ENCODE results near the gene SRPK2. TPM values are rescaled to one million over a fixed set of nuclear protein-coding genes. Genes with fewer than 3 reads are reported as not detected.
A peak's percentile ranks its signal among the peaks of the same experiment; 100 is the strongest.

The SRPK2 gene
- total RNA-seq, 1 donor from 2014 or later, result 56.4 TPM

DNA sequence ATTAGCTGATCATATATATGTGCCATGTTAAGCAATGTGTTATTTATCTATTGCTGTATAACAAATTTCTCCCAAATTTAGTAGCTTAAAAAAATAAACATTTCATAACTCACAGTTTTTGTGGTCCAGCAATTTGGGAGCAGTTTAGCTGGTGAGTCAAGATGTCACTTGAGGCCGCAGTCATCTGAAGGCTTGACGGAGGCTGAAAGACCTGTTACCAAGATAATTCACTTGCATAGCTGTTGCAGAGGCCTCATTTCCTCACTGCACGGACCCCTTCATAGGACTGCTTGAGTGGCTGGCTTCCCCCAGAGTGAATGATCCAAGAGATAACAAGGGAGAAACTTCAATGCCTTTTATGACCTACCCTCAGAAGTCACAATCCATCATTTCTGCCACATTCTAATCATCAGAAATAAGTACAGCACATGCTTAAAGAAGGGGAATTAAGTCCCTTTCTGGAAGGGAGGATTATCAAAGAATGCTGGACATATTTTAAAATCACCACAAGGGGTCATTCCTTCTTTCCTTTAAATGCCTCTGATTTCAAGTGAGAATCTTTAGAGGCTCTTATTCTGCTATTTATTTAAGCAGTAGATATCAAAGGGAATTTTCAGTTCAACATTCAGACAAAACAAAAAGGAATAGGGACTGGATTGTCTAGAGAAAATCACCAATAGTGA, 10.5 kb upstream of the SRPK2 start:
- no peaks in the 10 kb centered on the region for H3K36me3 Mint-ChIP-seq (ENCODE audit: low read depth)
- intact Hi-C loops (cut with micrococcal nuclease), result no loop called here

GRCh38 chr7:105396566-105396965, 7.8 kb upstream of the SRPK2 start:
- intact Hi-C loops (cut with micrococcal nuclease), result no loop called here
- no peaks in the 10 kb centered on the region for H3K9me3 Mint-ChIP-seq
- H3K27ac Mint-ChIP-seq, result no peak overlapping the region
- DNase-seq (ENCODE audit: low spot score), result no peak
- no peaks in the 10 kb centered on the region for H3K36me3 Mint-ChIP-seq (ENCODE audit: low read depth)
- H3K4me3 Mint-ChIP-seq, result no peak overlapping the region
- H3K27me3 Mint-ChIP-seq (ENCODE audit: insufficient read depth), result no peaks in the 10 kb centered on the region
- H3K4me1 Mint-ChIP-seq (ENCODE audit: low read depth), result peaks cover 10% of the 10 kb centered on the region

More for the DNA sequence above, 10.5 kb upstream of the SRPK2 start:
- H3K4me1 Mint-ChIP-seq (ENCODE audit: low read depth), result no peaks in the 10 kb centered on the region
- H3K4me3 Mint-ChIP-seq, result no peak overlapping the region
- H3K27me3 Mint-ChIP-seq (ENCODE audit: insufficient read depth), result no peaks in the 10 kb centered on the region
- DNase-seq (ENCODE audit: low spot score), result no peak
- H3K9me3 Mint-ChIP-seq, result no peaks in the 10 kb centered on the region
- H3K27ac Mint-ChIP-seq, result no peak overlapping the region

- H3K27me3 Mint-ChIP-seq (ENCODE audit: insufficient read depth), result peaks cover 4% of the 10 kb centered on the region
- no peak for DNase-seq (ENCODE audit: low spot score)
- intact Hi-C loops (cut with micrococcal nuclease), result loop anchor here (2.0 kb wide), 1 partner anchor 35 kb away; no protein-coding TSS in a partner anchor
- no peaks in the 10 kb centered on the region for H3K9me3 Mint-ChIP-seq
- H3K36me3 Mint-ChIP-seq (ENCODE audit: low read depth), result peaks cover 4% of the 10 kb centered on the region
- no peak overlapping the region for H3K4me3 Mint-ChIP-seq
- no peak overlapping the region for H3K27ac Mint-ChIP-seq
- peaks cover 25% of the 10 kb centered on the region for H3K4me1 Mint-ChIP-seq (ENCODE audit: low read depth)
Observed at GRCh38 chr7:105391429-105391828, 2.7 kb upstream of the SRPK2 start.

GRCh38 chr7:105389889-105390288, 1.2 kb upstream of the SRPK2 start:
- peaks cover 4% of the 10 kb centered on the region for H3K27me3 Mint-ChIP-seq (ENCODE audit: insufficient read depth)
- peaks cover 29% of the 10 kb centered on the region for H3K4me1 Mint-ChIP-seq (ENCODE audit: low read depth)
- no peak for DNase-seq (ENCODE audit: low spot score)
- intact Hi-C loops (cut with micrococcal nuclease), result loop anchor here (2.0 to 5.0 kb wide), 8 partner anchors 37 to 1183 kb away; partner anchors contain the start of genes ORC5 and PUS7
- H3K27ac Mint-ChIP-seq, result peak overlapping the region; percentile 95
- peaks cover 9% of the 10 kb centered on the region for H3K36me3 Mint-ChIP-seq (ENCODE audit: low read depth)
- no peaks in the 10 kb centered on the region for H3K9me3 Mint-ChIP-seq
- peak overlapping the region; percentile 94 for H3K4me3 Mint-ChIP-seq

DNA sequence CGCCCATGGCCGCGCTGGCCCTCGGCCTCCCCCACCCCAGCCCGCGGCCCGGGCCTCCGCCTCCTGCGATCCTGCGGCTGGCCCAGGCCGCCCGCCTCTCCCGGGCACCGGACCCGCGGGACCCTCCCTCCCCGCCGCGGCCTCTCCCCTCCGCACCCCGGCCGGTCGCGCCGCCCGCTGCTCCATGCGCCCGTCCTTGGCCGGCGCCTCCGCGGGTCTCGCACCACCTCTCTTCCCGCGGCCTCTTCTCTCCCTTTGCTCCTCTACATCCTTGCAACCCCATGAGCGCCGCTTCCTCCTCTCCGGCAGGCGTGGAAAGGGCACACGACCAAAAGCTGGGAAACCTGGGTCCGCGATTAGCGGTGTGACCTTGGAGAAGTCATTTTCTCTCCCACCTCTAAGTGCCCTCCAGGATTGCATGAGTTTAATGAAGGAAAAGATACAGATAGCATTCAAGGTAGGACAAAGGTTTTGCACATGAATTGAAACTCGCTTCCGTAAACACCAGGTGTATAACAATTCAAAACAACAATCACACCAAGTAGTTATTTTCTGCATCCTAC, 448 bp upstream of the SRPK2 start:
- H3K27me3 Mint-ChIP-seq (ENCODE audit: insufficient read depth), result peaks cover 4% of the 10 kb centered on the region
- DNase-seq (ENCODE audit: low spot score), result no peak
- intact Hi-C loops (cut with micrococcal nuclease), result loop anchor here (2.0 to 5.0 kb wide), 7 partner anchors 90 to 1182 kb away; partner anchors contain the start of genes ORC5 and PUS7

GRCh38 chr7:105387508-105388355, 989 bp downstream of the SRPK2 start:
- Mint-ChIP-seq H3K27me3 (ENCODE audit: insufficient read depth) (peaks cover 4% of the 10 kb centered on the region), H3K36me3 (ENCODE audit: low read depth) (peaks cover 9% of the 10 kb centered on the region), H3K9me3 (no peaks in the 10 kb centered on the region), H3K27ac (peak overlapping the region; percentile 63), H3K4me1 (ENCODE audit: low read depth) (peaks cover 29% of the 10 kb centered on the region), H3K4me3 (peak overlapping the region; percentile 95)
- intact Hi-C loops (cut with micrococcal nuclease), result loop anchor here (1.0 to 5.0 kb wide), 8 partner anchors 35 to 1180 kb away; partner anchors contain the start of genes ORC5 and PUS7
- DNase-seq (ENCODE audit: low spot score), result peak; percentile 37

More for the DNA sequence above, 448 bp upstream of the SRPK2 start:
- no peaks in the 10 kb centered on the region for H3K9me3 Mint-ChIP-seq
- H3K4me1 Mint-ChIP-seq (ENCODE audit: low read depth), result peaks cover 29% of the 10 kb centered on the region
- peaks cover 9% of the 10 kb centered on the region for H3K36me3 Mint-ChIP-seq (ENCODE audit: low read depth)
- H3K4me3 Mint-ChIP-seq, result peak overlapping the region; percentile 94
- peak overlapping the region; percentile 95 for H3K27ac Mint-ChIP-seq

DNA sequence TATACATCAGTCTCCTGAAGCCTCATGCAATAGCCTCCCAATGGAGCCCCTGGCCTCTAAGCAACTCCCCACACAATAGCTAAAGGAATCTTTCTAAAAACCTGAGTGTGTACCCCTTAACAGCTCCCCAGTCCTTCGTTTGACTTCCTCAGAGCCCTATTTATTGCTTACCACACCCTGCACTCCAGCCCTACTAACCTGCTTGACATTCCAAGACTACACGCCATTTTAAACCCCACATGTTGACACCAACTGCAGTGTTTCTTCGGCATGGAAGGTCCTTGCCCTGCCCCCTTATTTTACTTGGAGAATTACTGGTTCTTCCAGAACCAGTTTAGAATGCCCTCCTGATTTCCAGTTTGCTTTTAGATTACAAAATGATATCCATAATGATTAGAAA, 10.8 kb downstream of the SRPK2 start:
- H3K9me3 Mint-ChIP-seq, result no peaks in the 10 kb centered on the region
- peaks cover 2% of the 10 kb centered on the region for H3K36me3 Mint-ChIP-seq (ENCODE audit: low read depth)
- H3K4me1 Mint-ChIP-seq (ENCODE audit: low read depth), result peaks cover 5% of the 10 kb centered on the region

GRCh38 chr7:105376908-105377533, 11.7 kb downstream of the SRPK2 start:
- Mint-ChIP-seq H3K4me1 (ENCODE audit: low read depth) (peaks cover 5% of the 10 kb centered on the region), H3K4me3 (no peak overlapping the region), H3K27ac (no peak overlapping the region), H3K36me3 (ENCODE audit: low read depth) (peaks cover 2% of the 10 kb centered on the region), H3K9me3 (no peaks in the 10 kb centered on the region), H3K27me3 (ENCODE audit: insufficient read depth) (no peaks in the 10 kb centered on the region)
- intact Hi-C loops (cut with micrococcal nuclease), result no loop called here
- no peak for DNase-seq (ENCODE audit: low spot score)

More for the DNA sequence above, 10.8 kb downstream of the SRPK2 start:
- intact Hi-C loops (cut with micrococcal nuclease), result no loop called here
- Mint-ChIP-seq H3K27me3 (ENCODE audit: insufficient read depth) (no peaks in the 10 kb centered on the region), H3K27ac (no peak overlapping the region), H3K4me3 (no peak overlapping the region)
- DNase-seq (ENCODE audit: low spot score), result no peak

- Mint-ChIP-seq H3K9me3 (no peaks in the 10 kb centered on the region), H3K27ac (no peak overlapping the region), H3K36me3 (ENCODE audit: low read depth) (peaks cover 1% of the 10 kb centered on the region), H3K4me1 (ENCODE audit: low read depth) (no peaks in the 10 kb centered on the region), H3K4me3 (no peak overlapping the region), H3K27me3 (ENCODE audit: insufficient read depth) (no peaks in the 10 kb centered on the region)
- DNase-seq (ENCODE audit: low spot score), result no peak
- intact Hi-C loops (cut with micrococcal nuclease), result no loop called here
Observed at GRCh38 chr7:105369944-105370343, 18.8 kb downstream of the SRPK2 start.

DNA sequence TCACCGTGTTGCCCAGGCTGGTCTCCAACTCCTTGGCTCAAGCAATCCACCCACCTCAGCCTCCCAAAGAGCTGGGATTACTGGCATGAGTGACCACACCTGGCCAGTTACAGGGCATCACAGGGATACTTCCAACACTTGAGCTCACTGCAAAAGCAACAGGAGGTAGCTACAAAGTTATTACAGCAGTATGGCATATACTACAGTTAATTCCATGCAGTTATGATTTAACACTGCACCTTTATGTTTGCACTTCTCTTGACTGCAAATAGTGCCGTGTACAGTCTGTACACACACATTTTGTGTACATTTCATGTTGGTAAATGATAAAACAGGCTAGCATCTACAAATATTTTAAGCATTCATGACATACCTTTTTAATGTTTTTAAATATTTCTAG, 21.3 kb downstream of the SRPK2 start:
- Mint-ChIP-seq H3K4me3 (no peak overlapping the region), H3K4me1 (ENCODE audit: low read depth) (no peaks in the 10 kb centered on the region), H3K36me3 (ENCODE audit: low read depth) (peaks cover 10% of the 10 kb centered on the region), H3K27me3 (ENCODE audit: insufficient read depth) (no peaks in the 10 kb centered on the region), H3K9me3 (peaks cover 5% of the 10 kb centered on the region), H3K27ac (no peak overlapping the region)
- DNase-seq (ENCODE audit: low spot score), result no peak
- intact Hi-C loops (cut with micrococcal nuclease), result no loop called here

- Mint-ChIP-seq H3K36me3 (ENCODE audit: low read depth) (peaks cover 15% of the 10 kb centered on the region), H3K4me1 (ENCODE audit: low read depth) (no peaks in the 10 kb centered on the region), H3K27ac (no peak overlapping the region), H3K4me3 (no peak overlapping the region), H3K9me3 (peaks cover 5% of the 10 kb centered on the region), H3K27me3 (ENCODE audit: insufficient read depth) (no peaks in the 10 kb centered on the region)
- DNase-seq (ENCODE audit: low spot score), result no peak
- intact Hi-C loops (cut with micrococcal nuclease), result no loop called here
Observed at GRCh38 chr7:105365541-105366534, 22.9 kb downstream of the SRPK2 start.

Measured in activated T-helper 1 cell treated with anti-CD3 and anti-CD28 coated beads, Interleukin-12 subunit alpha, Interleukin-12 subunit beta, Interleukin-2, Interleukin-4 antibody, amounts not matched to agents 30 ng/mL and 10 ng/mL and 1 ng/mL, durations not matched to agents 14 hours and 24 hours and 36 hours (primary cell).